GM10266 (cell line): ENCODE results near the gene RAC3.

Experiments
- DNase-seq: peaks from one replicate; pipeline ENCODE4 v3.0.0; 2012; ENCODE audit errors: extremely low spot score
- TF ChIP-seq, protein P1 (sequence below): IDR thresholded peaks from 2 replicates; pipeline ENCODE4 v1.5.1; 2012; ENCODE audit warnings: mild to moderate bottlenecking, low read depth; ENCODE audit not compliant: control insufficient read depth, insufficient read depth; ENCODE audit errors: missing control alignments

Gene RAC3

DNA sequence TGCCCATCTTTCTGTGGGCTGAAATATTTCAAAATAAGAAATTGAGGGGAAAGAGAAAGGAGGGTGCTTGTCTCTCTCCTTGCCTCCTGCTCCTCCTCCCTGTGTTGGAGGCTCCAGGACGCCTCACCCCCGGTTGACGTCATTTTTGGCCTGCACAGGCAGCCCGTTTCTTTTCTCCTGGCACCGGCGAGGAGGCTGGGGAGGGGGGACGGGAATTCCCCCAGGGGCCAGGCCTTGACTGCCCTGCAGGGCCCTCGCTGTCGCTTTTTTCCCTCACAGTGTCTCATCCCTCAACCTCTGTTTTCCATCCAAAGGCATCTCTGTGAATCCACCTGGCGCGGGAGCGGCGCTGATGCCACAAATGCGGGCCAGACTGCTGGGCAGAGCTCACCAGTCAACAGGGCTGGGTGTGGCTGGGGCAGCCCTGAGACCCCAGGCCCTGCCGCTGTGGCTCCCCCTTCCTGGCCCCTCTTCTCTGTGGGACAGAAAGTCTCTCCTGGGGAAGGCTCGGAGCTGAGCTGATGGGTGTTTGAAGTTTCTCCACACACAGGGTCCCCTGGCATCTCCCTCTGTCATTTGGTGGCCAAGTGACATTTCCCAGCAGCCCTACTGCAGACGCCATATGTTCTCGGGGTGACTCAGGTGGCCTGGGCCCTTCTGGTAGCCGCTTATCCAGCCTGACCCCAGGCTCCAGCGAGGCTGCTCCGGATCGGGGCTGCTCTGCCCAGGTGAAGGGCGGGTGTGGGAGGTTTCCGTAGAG, 24.8 kb upstream of the RAC3 start:
- DNase-seq: no peak
- TF ChIP-seq, protein P1, sequence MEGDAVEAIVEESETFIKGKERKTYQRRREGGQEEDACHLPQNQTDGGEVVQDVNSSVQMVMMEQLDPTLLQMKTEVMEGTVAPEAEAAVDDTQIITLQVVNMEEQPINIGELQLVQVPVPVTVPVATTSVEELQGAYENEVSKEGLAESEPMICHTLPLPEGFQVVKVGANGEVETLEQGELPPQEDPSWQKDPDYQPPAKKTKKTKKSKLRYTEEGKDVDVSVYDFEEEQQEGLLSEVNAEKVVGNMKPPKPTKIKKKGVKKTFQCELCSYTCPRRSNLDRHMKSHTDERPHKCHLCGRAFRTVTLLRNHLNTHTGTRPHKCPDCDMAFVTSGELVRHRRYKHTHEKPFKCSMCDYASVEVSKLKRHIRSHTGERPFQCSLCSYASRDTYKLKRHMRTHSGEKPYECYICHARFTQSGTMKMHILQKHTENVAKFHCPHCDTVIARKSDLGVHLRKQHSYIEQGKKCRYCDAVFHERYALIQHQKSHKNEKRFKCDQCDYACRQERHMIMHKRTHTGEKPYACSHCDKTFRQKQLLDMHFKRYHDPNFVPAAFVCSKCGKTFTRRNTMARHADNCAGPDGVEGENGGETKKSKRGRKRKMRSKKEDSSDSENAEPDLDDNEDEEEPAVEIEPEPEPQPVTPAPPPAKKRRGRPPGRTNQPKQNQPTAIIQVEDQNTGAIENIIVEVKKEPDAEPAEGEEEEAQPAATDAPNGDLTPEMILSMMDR: no peak

DNA sequence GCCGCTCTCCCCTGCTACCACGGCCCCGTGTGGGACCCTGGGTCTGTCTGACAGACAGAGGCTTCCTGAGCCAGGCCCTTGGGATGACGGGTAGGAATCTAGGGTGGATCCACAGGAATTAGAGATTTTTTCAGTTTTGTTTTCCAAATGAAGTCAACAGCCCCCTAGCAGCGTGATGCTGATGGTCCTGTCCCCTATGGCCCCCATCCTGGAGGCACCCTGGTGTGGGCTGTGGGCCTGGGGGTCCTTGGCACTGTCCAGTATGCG, 24.3 kb upstream of the RAC3 start:
- TF ChIP-seq, protein P1: no peak
- DNase-seq: no peak

DNA sequence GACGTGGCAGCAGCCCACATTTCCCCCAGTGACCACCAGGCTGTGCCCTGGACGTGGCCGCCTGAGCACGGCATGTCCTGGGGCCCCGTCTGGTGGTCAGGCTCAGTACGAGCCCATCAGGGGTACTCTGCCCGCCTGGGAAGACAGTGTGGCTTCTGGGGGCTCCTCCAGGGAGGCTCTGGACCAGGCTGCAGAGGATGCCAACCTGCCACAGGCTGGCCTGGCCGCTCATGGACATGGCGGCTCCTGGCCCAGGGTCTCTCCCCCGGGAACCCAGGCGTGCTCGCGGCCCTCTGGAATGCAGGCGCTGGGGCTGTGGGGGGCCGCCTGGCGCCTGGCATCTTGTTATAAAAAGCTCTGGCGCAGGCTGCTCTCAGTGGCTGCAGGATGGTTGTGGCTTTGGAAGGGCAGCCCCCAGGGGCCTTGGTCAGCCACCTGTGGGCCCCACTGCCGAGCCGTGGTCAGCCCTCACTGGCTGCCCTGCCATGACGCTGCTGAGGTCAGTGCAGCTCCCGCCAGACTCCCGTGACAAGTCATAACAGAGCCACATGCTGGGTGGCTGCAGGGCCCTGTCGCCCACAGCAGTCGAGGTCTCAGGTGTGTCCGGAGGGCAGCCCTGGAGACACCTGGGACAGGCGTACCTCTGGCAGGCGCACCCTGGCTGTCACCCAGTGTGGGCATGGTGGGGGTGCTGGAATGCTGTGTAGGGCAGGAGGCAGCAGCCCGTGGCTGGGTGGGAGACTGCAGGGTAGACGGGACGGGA, 23.8 kb upstream of the RAC3 start:
- TF ChIP-seq, protein P1: no peak
- DNase-seq: no peak

DNA sequence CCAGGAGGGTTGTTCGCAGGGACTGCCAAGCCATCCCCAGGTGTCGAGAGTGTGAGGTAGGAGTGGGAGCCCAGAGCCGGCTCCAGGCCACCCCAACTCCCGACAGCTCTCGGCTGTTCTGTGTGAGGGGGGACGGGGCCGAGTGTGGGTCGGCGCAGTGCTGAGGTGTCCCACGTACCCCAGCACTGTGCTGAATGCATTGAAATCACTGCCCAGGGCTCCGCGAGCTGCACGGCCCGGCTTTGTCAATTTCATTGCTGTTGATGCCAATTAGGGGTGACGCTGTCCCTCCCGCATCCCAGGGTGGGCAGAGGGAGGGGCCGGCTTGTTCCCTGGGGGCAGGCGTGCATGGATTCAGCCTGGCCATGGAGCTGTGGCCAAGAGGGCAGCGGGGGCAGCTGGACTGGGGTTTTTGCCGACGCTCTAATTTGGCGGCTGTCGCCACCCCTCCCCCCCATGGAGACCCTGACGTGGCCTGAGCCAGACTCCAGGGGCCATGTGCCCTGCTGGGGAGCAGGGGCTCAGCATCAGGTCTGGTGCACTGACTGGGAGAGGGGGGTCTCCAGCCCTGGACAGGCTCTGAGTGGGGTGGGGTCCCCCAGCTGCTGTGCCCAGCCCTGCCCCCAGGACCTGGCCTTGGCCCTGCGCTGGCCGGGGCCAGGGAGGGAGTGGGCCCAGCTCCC, 23.1 kb upstream of the RAC3 start:
- DNase-seq: no peak
- TF ChIP-seq, protein P1: no peak

DNA sequence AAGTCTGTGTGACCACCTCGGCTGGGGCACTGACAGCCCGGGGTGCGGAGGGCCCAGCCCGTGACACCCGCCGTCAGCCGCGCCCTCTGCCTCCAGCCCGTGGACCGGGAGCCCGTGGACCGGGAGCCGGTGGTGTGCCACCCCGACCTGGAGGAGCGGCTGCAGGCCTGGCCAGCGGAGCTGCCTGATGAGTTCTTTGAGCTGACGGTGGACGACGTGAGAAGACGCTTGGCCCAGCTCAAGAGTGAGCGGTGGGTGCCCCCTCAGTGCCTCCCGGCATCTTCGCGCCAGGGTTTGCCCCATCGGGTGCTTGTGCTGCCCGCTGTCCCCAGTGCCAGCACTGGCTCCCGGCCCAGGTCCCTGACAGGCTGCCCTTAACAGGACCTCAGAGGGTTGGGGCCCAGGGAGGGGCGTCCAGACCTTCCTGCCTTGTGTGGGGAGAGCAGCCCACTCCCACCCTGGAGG, 22.5 kb upstream of the RAC3 start:
- DNase-seq: no peak
- TF ChIP-seq, protein P1: no peak

DNA sequence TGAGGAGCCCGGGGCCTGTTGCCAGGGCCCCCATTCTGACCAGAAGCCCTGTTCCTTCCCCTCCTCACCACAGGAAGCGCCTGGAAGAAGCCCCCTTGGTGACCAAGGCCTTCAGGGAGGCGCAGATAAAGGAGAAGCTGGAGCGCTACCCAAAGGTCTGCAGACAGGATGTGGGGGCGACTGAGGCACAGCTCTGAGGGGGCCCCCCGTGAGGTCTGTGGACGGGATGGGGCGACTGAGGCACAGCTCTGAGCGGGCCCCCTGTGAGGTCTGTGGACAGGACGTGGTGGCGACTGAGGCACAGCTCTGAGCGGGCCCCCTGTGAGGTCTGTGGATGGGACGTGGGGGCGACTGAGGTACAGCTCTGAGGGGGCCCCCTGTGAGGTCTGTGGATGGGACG, 22.1 kb upstream of the RAC3 start:
- TF ChIP-seq, protein P1: no peak
- no peak for DNase-seq
